ENCODE results near the gene CA9.

The CA9 gene

DNA sequence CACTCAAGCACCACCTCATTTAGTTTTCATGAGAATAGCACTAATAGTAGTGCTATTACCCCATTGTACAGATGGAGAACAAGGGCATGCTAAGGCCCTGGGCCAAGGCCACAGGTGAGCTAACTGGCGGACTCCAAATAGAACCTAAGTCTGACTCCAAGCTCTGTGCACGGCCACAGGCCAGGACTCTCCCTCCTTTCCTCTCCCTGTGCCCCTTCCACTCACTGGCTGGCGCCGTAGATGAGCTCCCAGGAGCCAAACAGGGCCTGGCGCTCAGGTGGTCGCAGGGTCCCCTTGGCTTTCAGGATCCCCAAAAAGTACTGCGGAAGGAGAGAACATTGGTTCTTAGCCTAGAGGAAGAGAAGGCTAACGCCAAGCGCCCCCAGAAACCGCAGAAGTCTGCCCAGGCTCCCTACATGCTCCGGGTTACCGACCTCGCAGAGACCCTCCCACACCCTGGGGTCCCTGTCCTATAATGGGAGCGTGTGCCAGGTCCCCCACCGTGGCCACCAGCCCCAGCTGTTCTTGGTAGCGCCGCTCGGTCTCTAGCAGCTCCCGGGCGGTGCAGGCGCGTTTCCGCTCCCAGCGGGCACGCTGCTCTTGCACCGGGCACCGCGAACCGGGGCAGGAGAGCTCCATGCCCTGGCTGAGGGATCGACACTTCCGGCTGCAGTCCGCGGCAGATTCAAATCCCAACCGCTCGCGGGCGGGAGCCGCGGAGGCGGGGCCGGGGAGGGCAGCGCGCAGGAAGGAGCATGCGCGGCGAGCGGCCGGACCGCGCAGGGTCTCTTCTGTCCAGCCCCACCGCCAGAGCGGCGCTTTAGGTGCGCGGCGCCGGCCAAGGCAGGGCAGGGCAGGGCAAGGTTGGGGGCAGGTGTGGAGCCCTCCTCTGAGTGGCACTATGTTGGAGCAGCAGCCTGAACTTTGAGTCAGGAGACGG lies 8.9 kb upstream of the CA9 start, which contains the start of gene ARHGEF39:
Gene ARHGEF39 (minus strand): TSS at position 665 of the 940 bp plus-strand sequence. CDS start 26 bp downstream, at position 639.
- H3K27ac ChIP-seq: peak within 1 kb of the TSS; percentile 81
- TF ChIP-seq, protein P1, sequence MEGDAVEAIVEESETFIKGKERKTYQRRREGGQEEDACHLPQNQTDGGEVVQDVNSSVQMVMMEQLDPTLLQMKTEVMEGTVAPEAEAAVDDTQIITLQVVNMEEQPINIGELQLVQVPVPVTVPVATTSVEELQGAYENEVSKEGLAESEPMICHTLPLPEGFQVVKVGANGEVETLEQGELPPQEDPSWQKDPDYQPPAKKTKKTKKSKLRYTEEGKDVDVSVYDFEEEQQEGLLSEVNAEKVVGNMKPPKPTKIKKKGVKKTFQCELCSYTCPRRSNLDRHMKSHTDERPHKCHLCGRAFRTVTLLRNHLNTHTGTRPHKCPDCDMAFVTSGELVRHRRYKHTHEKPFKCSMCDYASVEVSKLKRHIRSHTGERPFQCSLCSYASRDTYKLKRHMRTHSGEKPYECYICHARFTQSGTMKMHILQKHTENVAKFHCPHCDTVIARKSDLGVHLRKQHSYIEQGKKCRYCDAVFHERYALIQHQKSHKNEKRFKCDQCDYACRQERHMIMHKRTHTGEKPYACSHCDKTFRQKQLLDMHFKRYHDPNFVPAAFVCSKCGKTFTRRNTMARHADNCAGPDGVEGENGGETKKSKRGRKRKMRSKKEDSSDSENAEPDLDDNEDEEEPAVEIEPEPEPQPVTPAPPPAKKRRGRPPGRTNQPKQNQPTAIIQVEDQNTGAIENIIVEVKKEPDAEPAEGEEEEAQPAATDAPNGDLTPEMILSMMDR (conservative IDR thresholded peaks at IDR 0.05): peak; percentile 66

DNA sequence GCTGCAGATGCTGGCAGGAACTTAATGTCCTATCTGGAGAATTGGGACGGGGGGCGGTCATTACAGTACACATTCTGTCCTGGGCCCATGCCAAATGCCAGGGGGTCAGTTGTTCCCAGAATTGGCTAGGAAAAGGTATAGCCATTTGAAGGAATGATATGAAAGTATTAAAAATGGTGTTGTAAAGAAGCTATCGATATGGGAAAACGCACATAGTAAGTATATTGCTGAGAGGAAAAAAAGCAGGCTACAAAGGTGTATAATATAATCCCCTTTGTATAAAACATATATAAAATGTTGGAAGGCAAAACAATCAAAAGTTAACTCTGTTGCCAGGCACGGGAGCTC lies 8.3 kb upstream of the CA9 start:
- peak overlapping the region; percentile 81 for H3K27ac ChIP-seq

DNA sequence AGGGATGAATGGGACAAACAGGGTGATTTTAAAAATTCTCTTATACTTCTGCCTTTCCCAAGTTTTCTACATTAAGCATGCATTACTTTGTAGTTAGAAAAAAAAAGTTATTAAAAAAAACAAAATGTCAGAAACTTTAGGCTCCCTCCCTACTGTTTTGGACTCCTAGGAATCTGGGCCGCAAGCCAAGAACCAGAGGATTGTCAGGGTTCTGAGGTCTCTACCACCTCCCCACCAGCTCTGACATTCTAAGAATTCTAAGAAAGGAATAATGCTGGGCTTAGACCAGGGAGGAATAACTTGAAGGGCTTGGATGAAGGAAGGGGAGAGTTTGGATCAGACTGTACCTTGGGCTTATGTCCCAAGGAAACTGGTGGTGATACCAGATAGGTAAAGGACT lies 7.7 kb upstream of the CA9 start:
- peak overlapping the region; percentile 81; the same call in 1 of the 2 replicates for H3K27ac ChIP-seq
- TF ChIP-seq, protein P1 (conservative IDR thresholded peaks at IDR 0.05): no peak

More for the DNA sequence above, 8.3 kb upstream of the CA9 start:
- TF ChIP-seq, protein P1 (conservative IDR thresholded peaks at IDR 0.05): peak; percentile 8; the same call in 1 of the 2 replicates

DNA sequence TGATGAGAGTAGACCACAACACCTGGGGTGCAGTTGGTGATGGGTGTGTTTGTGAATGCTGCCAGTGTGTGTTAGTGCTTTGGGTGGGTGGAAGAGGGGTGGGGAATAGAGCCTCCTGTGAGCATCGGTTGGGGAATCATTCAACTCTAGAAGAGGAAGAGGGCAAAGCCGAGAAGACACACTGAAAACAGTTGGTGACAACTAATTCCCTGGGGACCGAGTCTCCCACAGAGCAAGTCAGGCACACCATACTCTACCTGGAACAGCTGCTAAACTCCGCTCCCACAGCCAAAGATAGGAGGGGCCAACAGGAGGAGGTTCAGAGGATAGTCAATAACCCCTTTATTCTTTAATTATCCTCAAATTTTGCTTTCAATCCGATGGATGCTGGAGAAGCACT lies 7.2 kb upstream of the CA9 start:
- no peak overlapping the region for H3K27ac ChIP-seq

DNA sequence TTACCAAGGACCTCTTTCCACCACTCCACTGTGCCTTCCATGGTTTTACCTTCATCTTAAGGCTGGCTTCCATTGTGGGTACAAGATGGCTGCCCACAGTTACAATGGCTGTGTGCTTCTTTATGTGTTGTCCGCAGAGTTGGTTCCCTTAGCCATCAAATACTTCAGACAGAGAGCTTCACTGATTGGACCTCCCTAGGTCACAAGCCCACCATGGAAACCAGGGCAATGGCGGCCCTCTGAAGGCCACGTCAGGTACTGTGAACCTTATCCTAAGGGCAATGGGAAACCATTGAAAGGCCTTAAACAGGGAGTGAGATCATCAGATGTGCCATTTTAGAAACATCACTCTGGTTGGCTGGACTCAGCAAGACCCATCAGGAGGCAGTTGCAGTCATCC lies 5.8 kb upstream of the CA9 start:
- H3K27ac ChIP-seq: no peak overlapping the region
- TF ChIP-seq, protein P1 (conservative IDR thresholded peaks at IDR 0.05): no peak

More for the DNA sequence above, 7.2 kb upstream of the CA9 start:
- TF ChIP-seq, protein P1 (conservative IDR thresholded peaks at IDR 0.05): no peak

DNA sequence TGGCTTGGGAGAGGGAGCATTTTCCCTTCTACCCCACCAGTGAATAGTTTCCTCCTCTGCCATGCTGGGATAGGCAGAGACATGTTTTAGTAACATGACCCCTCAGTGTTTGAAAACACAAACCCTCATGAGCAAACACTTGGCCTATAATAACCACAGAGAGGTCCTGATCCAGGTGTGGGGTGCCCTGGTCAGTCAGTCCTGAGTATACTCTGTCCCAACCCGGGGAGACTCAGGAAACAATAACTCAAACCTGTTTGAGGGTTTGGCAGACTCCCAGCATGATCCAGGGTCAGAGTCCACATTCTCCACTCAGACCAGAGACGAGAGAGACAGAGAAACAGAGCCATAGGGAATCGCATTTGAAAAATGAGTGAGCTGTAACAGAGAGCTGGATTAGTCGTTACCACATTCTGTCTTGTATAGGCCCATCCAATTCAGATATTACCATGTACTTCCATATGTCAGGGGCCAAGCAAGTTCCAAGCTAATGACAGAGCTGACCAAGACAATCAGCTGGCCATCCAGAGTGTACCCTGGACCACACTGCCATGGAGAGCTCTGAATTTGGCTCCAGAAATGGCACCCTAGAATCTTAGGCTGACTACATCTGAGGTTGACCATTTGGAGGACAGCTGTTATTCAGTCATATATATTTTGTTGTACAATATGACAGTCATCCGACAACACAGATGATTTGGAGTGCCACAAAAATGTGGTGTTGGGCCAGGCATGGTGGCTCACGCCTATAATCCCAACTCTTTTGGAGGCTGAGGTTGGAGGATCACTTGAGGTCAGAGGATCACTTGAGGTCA lies 4.2 kb upstream of the CA9 start:
- peak overlapping the region; percentile 55 for H3K27ac ChIP-seq
- TF ChIP-seq, protein P1 (conservative IDR thresholded peaks at IDR 0.05): no peak

DNA sequence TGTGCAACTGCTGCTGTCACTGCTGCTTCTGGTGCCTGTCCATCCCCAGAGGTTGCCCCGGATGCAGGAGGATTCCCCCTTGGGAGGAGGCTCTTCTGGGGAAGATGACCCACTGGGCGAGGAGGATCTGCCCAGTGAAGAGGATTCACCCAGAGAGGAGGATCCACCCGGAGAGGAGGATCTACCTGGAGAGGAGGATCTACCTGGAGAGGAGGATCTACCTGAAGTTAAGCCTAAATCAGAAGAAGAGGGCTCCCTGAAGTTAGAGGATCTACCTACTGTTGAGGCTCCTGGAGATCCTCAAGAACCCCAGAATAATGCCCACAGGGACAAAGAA lies 265 bp downstream of the CA9 start:
- H3K27ac ChIP-seq: no peak overlapping the region
- TF ChIP-seq, protein P1 (conservative IDR thresholded peaks at IDR 0.05): no peak
